Stimulated activated naive CD8-positive, alpha-beta T cell treated with anti-CD3 and anti-CD28 coated beads, Interleukin-15, amount 100 ng/mL, for 72 hours (primary cell): Measurements from ENCODE around the gene BCOR.

Experiments
- ATAC-seq: fragments of 150-1000 bp; cut with Tn5 transposase; 2 replicates; pipeline ENCODE4 v1.10.0; 2021; ENCODE audit warnings: mild to moderate bottlenecking, moderate library complexity
- DNase-seq, 2 donors: peaks; one replicate each; pipeline ENCODE4 v3.0.0; 2021 to 2022
- H3K27ac Mint-ChIP-seq, 2 donors: one replicate each; pipeline ENCODE4 v1.8.0; 2022; ENCODE audit warnings: mild to moderate bottlenecking in 2 of 2, mixed read lengths in 2 of 2, moderate library complexity in 2 of 2
- H3K27me3 Mint-ChIP-seq: one replicate; pipeline ENCODE4 v1.8.0; 2022; ENCODE audit warnings: mixed read lengths
- H3K4me1 Mint-ChIP-seq: one replicate; pipeline ENCODE4 v1.8.0; 2022; ENCODE audit warnings: mild to moderate bottlenecking, mixed read lengths
- H3K4me3 Mint-ChIP-seq, 2 donors: one replicate each; pipeline ENCODE4 v1.8.0; 2022; ENCODE audit warnings: mild to moderate bottlenecking in 2 of 2, mixed read lengths in 2 of 2, moderate library complexity in 1 of 2
- H3K9me3 Mint-ChIP-seq, 2 donors: one replicate each; pipeline ENCODE4 v1.8.0; 2022; ENCODE audit warnings: mixed read lengths in 2 of 2

The BCOR gene

GRCh38 chrX:40094900-40095582 is 2.7 kb downstream of the BCOR start:
- H3K4me1 Mint-ChIP-seq = peaks cover 53% of the 10 kb centered on the region
- H3K27me3 Mint-ChIP-seq = no peaks in the 10 kb centered on the region
- ATAC-seq (no peak), DNase-seq (no peak)
- peak overlapping the region; percentile 84 to 94 for H3K27ac Mint-ChIP-seq
- peak overlapping the region; percentile 92 to 94 for H3K4me3 Mint-ChIP-seq
- H3K9me3 Mint-ChIP-seq = no peaks in the 10 kb centered on the region

GRCh38 chrX:40094041-40094899 is 3.5 kb downstream of the BCOR start:
- Mint-ChIP-seq H3K27me3 (no peaks in the 10 kb centered on the region), H3K9me3 (no peaks in the 10 kb centered on the region), H3K27ac (peak overlapping the region in 1 of 2 donors; percentile 82), H3K4me1 (peaks cover 52% of the 10 kb centered on the region), H3K4me3 (peak overlapping the region; percentile 92 to 94)
- ATAC-seq (no peak), DNase-seq (peak in 1 of 2 donors; percentile 17)

GRCh38 chrX:40093586-40093985 is 4.2 kb downstream of the BCOR start:
- Mint-ChIP-seq H3K27me3 (no peaks in the 10 kb centered on the region), H3K4me1 (peaks cover 54% of the 10 kb centered on the region), H3K4me3 (peak overlapping the region; percentile 92 to 94), H3K27ac (peak overlapping the region in 1 of 2 donors; percentile 9), H3K9me3 (no peaks in the 10 kb centered on the region)
- ATAC-seq = no peak
- DNase-seq = no peak

GRCh38 chrX:40092808-40093435 is 4.8 kb downstream of the BCOR start:
- Mint-ChIP-seq H3K4me1 (peaks cover 61% of the 10 kb centered on the region), H3K27ac (no peak overlapping the region)

GRCh38 chrX:40091691-40092421 is 5.9 kb downstream of the BCOR start:
- ATAC-seq (no peak), DNase-seq (no peak)
- Mint-ChIP-seq H3K9me3 (no peaks in the 10 kb centered on the region), H3K4me1 (peaks cover 68% of the 10 kb centered on the region), H3K4me3 (peak overlapping the region; percentile 78 to 86), H3K27ac (peak overlapping the region in 1 of 2 donors; percentile 54), H3K27me3 (no peaks in the 10 kb centered on the region)

More at GRCh38 chrX:40092808-40093435, 4.8 kb downstream of the BCOR start:
- ATAC-seq = no peak
- no peaks in the 10 kb centered on the region for H3K27me3 Mint-ChIP-seq
- H3K9me3 Mint-ChIP-seq = no peaks in the 10 kb centered on the region
- DNase-seq = no peak
- peak overlapping the region in 1 of 2 donors; percentile 23 for H3K4me3 Mint-ChIP-seq

DNA sequence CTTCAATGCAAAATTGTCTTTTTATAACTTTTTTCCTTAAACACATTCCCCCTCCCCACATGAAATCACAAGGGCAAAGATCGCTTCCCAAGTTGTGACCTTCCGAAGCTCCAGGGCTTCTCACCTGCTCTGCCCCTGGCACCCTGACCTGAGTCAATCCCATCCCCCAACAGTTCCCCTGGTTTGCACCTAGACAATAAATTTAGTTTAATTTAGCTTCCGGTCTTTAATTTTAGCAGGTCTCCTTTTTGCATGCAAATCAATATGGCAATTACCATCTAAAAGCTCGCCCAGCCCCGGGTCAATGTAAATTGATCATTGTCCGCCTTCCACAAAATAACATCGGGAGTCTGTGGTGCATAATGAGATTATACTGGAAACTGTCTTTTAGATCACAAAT is 6.8 kb downstream of the BCOR start:
- Mint-ChIP-seq H3K27me3 (no peaks in the 10 kb centered on the region), H3K27ac (peak overlapping the region in 1 of 2 donors; percentile 61), H3K4me1 (peaks cover 77% of the 10 kb centered on the region)

GRCh38 chrX:40090050-40090804 is 7.5 kb downstream of the BCOR start:
- ATAC-seq (peak; percentile 56), DNase-seq (no peak)
- Mint-ChIP-seq H3K4me1 (peaks cover 84% of the 10 kb centered on the region), H3K9me3 (no peaks in the 10 kb centered on the region), H3K27ac (no peak overlapping the region), H3K4me3 (peak overlapping the region; percentile 78 to 86), H3K27me3 (no peaks in the 10 kb centered on the region)

More for the DNA sequence above, 6.8 kb downstream of the BCOR start:
- ATAC-seq (no peak), DNase-seq (no peak)
- H3K9me3 Mint-ChIP-seq = no peaks in the 10 kb centered on the region
- peak overlapping the region; percentile 78 to 86 for H3K4me3 Mint-ChIP-seq

GRCh38 chrX:40088803-40089540 is 8.8 kb downstream of the BCOR start:
- peaks cover 86% of the 10 kb centered on the region for H3K4me1 Mint-ChIP-seq
- peak overlapping the region; percentile 78 to 86 for H3K4me3 Mint-ChIP-seq
- H3K27ac Mint-ChIP-seq = no peak overlapping the region
- H3K9me3 Mint-ChIP-seq = no peaks in the 10 kb centered on the region
- no peak for DNase-seq
- ATAC-seq = no peak
- H3K27me3 Mint-ChIP-seq = no peaks in the 10 kb centered on the region

- H3K27me3 Mint-ChIP-seq = no peaks in the 10 kb centered on the region
- no peaks in the 10 kb centered on the region for H3K9me3 Mint-ChIP-seq
- ATAC-seq = no peak
- H3K4me1 Mint-ChIP-seq = peaks cover 83% of the 10 kb centered on the region
- no peak overlapping the region for H3K27ac Mint-ChIP-seq
- DNase-seq = no peak
- H3K4me3 Mint-ChIP-seq = no peak overlapping the region
These were observed 9.5 kb downstream of the BCOR start for GRCh38 chrX:40088299-40088625.

- DNase-seq = no peak
- Mint-ChIP-seq H3K4me3 (no peak overlapping the region), H3K9me3 (no peaks in the 10 kb centered on the region), H3K27me3 (no peaks in the 10 kb centered on the region), H3K27ac (no peak overlapping the region), H3K4me1 (peaks cover 81% of the 10 kb centered on the region)
- ATAC-seq = no peak
These were observed 10.1 kb downstream of the BCOR start for GRCh38 chrX:40087425-40088298.

- H3K4me3 Mint-ChIP-seq = peak overlapping the region in 1 of 2 donors; percentile 27
- ATAC-seq = no peak
- no peak for DNase-seq
- H3K4me1 Mint-ChIP-seq = peaks cover 80% of the 10 kb centered on the region
- H3K27me3 Mint-ChIP-seq = no peaks in the 10 kb centered on the region
- H3K27ac Mint-ChIP-seq = no peak overlapping the region
- no peaks in the 10 kb centered on the region for H3K9me3 Mint-ChIP-seq
These were observed 11.0 kb downstream of the BCOR start for GRCh38 chrX:40086569-40087335.

DNA sequence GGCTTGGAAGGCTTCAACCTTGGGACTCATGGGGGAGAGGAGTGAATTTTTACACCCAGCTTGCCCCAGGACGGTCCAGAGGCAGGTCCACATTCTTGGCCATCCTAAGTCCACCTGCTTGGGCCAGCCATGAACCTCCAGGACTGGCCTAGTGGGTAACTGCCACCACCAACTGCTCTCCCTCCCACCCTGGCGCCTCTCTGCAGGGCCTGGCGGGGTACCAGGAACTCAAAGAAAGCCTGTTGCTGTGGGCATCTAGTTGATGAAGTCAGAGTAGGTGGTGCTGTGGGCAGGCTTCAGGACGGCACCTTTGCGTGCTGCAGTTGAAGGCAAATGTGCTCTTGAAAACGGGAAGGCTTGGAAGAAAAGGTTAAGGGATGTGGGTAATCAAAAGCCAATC is 12.0 kb downstream of the BCOR start:
- Mint-ChIP-seq H3K27ac (no peak overlapping the region), H3K4me3 (peak overlapping the region in 1 of 2 donors; percentile 6), H3K4me1 (peaks cover 76% of the 10 kb centered on the region), H3K9me3 (no peaks in the 10 kb centered on the region), H3K27me3 (no peaks in the 10 kb centered on the region)
- DNase-seq (no peak), ATAC-seq (no peak)

GRCh38 chrX:40085102-40085551 is 12.6 kb downstream of the BCOR start:
- DNase-seq (no peak), ATAC-seq (no peak)
- Mint-ChIP-seq H3K27ac (no peak overlapping the region), H3K27me3 (no peaks in the 10 kb centered on the region), H3K9me3 (no peaks in the 10 kb centered on the region), H3K4me1 (peaks cover 75% of the 10 kb centered on the region), H3K4me3 (peak overlapping the region in 1 of 2 donors; percentile 78)
